GM18499 (cell line): ENCODE results near the gene RAB40C.

ENCODE experiments used
- ATAC-seq: cut with Tn5 transposase; IDR thresholded peaks from one replicate; pipeline ENCODE4 v1.9.1; 2021; ENCODE audit warnings: moderate number of reproducible peaks; ENCODE audit not compliant: insufficient read depth, unreplicated experiment

RAB40C gene, protein sequence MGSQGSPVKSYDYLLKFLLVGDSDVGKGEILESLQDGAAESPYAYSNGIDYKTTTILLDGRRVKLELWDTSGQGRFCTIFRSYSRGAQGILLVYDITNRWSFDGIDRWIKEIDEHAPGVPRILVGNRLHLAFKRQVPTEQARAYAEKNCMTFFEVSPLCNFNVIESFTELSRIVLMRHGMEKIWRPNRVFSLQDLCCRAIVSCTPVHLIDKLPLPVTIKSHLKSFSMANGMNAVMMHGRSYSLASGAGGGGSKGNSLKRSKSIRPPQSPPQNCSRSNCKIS

GRCh38 chr16:589658-590187, at the start of gene RAB40C:
RAB40C (plus strand) TSS chr16:590066; CDS start chr16:590292, 226 bp downstream.
- ATAC-seq, result peak; percentile 56

DNA sequence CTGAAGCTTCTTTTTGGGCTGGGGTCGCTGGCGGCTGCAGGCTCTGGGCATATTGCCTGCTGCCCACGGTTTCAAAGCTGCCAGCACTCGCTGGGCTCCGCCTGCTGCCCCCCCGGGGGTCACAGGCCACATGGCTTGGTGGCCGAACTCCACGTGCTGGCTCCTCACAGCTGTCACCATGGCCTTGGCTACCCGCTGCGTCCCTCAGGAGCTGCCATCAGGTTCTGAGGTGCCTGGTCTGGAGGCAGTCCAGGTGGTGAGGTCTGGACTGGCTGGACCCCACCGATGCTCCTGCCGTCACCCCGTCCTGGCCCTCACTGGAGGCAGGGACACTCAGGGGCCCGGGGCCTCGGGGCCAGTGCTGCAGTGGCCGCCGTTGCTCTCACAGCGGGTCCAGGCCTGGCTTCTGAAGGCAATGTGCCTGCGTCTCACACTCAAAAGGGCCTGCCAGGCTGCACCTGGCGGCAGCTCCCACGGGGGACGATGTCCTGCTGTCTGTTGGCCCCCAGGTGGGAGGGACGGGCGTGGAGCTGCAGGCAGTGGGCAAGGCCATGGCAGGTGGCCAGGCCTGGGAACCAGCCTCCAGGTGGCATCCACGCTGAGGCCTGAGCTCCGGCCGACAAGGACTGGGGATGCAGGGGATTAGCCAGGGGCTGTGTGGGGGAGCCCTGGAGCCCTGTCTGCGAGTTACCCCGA, 49.1 kb upstream of the RAB40C start:
- no peak for ATAC-seq

DNA sequence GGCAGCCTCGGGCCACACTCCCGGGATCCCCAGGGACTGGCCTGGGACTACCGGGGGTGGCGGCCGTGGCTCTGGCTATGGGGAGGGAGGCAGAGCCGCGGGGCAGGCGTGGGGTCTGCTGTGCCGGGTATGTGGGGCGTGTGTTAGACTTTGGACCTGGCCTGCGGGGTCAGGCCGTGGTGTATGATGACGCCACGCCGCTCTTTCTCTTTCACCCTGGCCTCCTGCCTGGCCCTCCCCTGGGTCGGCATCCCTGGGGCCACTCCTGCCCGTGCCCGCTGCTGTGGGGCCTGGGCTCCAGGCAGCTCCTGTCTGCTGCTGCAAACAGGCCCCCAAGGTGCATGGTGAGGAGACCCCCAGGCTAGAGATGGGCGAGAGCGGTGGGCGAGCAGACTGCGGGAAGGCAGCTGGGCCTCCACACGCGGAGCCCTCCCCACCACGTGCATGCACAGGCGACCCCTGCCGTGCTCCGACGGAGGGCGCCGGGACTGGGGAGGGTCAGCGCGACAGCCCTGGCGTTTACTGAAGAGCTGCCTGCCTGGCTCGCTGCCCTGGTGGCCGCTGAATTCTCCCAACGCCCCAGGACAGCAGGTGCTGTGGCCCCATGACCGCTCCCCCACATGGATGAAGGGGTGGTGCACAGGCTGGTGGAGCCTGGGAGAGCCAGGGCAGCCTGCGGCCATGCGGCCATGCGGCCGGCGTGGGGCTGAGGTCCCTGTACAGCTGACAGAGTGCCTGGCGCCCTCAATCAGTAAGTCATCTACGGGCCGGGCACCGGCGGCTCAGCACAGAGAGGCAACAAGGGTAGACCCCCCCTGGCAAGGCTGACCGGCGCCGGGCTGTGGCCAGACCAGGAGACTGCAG, 46.3 kb upstream of the RAB40C start:
- ATAC-seq, result no peak

DNA sequence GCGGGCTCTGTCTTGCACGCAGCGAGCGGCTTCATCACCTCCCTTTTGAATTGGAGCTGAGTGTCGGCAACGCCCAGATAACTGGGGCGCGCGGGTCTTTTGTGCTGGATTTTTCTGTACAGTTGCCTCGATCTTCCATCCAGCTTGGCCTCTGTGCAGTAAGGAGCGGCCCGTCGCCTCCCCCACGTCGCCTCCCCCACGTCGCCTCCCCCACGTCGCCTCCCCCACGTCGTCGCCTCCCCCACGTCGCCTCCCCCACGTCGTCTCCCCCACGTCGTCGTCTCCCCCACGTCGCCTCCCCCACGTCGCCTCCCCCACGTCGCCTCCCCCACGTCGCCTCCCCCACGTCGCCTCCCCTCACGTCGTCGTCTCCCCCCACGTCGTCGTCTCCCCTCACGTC, 45.3 kb upstream of the RAB40C start:
- ATAC-seq, result no peak

- ATAC-seq, result no peak
Observed at GRCh38 chr16:546909-547770, 42.7 kb upstream of the RAB40C start.

DNA sequence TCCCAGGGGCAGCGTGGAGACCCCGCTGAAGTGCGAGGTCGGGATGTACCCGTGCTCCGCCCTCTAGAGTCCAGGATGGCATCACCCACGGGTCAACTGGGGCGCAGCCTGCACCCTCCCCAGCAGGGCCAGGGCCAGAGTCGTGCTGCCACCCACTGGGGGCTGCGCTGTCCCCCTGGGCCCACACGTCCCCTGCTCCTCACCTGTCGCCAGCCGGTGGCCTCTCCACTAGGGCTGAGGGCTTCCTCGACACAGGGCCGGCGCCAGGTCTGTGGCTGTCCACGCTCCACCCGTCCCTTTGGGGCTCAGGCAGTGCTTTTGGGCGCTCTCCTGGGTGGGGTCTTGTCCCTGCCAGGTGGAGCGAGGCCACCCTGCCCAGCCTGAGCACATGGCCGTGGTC, 41.3 kb upstream of the RAB40C start:
- no peak for ATAC-seq

GRCh38 chr16:549544-550263, 40.2 kb upstream of the RAB40C start:
- ATAC-seq, result no peak

DNA sequence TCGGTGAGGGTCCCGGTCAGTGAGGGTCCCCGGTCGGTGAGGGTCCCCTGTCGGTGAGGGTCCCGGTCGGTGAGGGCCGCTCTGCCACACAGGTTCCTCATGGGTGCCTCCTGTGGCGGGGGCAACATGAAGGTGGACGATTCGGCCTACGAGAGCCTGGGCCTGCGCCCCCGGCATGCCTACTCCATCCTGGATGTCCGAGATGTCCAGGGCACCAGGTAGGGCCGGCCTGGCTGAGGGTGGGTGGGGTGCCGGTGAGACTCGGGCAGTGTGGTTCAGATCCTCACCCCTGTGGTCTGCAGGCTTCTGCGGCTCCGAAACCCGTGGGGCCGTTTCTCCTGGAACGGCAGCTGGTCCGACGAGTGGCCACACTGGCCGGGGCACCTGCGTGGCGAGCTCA, 38.7 kb upstream of the RAB40C start:
- no peak for ATAC-seq

GRCh38 chr16:552171-552570, 37.7 kb upstream of the RAB40C start:
- ATAC-seq, result no peak

DNA sequence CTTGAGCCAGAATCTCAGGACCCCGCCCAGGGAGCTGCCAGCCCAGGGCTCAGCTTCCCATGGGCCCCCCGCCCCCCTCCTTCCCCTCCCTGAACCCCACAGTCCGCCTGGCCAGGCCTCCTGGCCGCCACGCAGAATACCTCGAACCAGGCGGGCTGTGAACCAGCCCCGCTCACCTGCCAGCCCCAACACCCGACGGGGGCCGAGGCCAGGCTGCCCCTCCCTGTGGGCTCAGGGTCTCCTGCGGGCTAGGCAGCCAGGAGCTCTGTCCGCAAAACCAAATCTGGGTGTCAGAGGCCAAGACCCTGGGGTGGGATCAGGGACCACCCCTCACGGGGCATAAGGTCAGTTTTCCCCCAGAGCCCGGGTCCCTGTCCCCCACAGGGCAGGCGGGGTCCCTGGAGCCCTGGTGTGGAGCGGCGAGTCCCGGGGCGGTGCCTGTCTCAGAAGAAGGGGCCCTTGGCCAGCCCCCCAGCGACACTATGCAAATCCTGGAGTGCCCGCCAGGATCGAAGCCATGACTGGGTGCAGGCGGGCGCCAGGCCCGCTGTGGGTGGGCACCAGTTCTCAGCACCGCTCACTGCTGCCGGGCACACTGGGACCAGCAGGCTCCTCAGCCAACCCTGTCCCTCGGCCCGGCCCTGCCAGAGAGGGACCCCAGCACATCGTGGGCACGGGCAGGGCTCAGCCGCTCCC, 36.1 kb upstream of the RAB40C start:
- no peak for ATAC-seq

DNA sequence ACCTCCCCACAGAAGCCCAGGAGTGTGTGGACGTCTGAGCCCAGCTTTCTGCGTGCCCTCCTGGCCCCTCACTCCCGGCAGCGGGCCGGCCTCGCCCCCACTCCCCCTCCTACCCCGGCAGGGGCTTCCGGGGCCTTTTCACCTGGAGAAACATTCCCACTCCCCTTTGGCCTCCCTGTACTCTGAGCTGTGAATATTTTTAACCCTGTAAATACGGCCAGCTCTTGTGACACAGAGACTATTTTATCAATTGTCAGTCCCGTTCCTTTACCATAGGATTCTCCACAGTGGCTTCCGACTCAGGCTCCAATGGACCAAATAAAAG, 35.6 kb upstream of the RAB40C start:
- ATAC-seq, result no peak

- ATAC-seq, result no peak
Observed at GRCh38 chr16:554640-555365, 35.1 kb upstream of the RAB40C start.

DNA sequence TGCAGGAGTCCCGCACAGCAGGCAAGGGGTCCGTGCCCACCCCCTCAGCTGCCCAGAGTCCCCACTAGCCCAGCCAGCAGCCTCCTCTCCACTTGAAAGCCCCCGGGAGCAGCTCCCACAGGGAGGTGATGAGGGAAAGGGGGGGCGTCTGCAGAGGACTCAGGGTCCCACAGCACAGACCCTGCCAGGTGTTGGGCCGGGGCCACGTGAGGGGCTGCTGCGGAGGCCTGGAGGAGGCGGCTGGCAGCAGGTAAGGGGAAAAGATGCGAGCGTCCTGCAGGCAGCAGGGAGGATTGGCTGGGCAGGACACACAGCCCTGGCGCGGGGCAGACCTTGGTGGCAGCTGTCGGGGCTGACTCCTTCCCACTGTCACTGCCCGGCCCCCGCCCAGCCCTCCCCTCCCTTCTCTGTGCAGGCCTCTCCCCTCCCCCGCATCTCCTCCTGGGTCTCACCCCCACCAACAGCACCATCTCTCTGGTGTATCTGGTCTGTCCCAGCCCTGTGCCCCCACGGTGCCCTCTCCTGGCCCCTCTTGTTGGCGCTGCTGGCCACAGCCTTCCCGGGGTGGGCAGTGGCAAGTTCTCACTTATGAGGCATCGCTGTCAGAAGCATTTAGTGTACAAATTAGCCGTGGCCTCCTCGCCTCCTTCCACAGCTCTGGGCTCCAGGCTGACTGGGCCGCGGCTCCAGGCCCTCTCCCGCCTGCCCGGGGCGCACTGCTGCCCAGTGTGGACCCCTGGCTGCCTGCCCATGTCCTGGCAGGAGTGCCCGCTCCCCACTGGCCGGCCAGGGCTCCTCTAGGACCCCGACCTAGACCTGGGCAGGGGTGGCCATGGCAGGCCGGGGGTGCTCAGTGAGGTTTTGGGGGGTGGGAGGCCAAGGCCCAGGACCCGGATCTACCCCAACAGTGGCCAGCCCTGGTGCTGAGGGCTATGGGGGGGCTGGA, 34.1 kb upstream of the RAB40C start:
- ATAC-seq, result no peak

- no peak for ATAC-seq
Observed at GRCh38 chr16:556474-557173, 33.2 kb upstream of the RAB40C start.

DNA sequence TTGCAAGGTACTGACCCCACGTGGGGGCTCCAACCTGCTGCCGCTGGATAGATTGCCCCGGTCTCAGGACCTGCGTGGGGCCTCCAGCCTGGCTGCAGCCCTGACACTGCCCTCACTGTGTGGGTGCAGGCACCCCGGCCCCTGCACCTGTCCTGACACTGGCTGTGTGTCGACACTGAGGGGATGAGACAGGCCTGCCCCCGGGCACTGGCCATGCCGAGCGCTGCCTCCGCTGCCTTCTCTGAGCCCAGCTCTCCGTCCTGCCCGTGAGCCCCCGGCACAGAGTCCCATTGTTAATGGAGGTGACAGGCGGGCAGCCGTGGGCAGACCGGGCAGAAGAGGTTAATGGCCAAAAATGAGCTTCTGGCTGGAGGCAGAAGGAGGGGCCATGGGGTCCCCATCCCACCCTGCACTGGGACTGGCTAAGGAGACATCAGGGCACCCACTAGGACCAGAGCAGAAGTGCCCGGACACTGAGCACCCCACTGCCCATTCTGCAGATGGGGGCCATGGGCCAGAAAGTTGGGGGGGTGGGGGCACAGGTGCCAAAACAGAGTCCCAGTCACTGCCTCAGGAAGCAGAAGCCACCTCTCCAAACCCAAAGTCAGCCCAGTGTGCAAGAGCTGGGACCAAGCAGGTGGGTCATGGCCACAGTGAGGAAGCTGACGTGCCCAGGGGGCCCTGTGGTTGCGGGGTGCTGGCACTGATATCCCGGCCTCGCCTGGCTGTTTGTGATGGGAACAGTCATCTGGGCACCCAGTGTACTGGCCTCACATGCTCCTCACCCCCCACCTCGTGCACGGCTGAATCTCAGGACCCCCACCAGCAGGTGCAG, 32.2 kb upstream of the RAB40C start:
- ATAC-seq, result no peak
